HK-2 (cell line): ENCODE measurements around the gene PGLYRP1.

Experiments
- DNase-seq: peaks from one replicate; pipeline ENCODE4 v3.0.0-alpha.2; 2018; ENCODE audit not compliant: unreplicated experiment

PGLYRP1 gene

GRCh38 chr19:46032597-46033025 lies 9.8 kb upstream of the PGLYRP1 start:
- DNase-seq = no peak

GRCh38 chr19:46031781-46032596 lies 9.1 kb upstream of the PGLYRP1 start:
- no peak for DNase-seq

DNA sequence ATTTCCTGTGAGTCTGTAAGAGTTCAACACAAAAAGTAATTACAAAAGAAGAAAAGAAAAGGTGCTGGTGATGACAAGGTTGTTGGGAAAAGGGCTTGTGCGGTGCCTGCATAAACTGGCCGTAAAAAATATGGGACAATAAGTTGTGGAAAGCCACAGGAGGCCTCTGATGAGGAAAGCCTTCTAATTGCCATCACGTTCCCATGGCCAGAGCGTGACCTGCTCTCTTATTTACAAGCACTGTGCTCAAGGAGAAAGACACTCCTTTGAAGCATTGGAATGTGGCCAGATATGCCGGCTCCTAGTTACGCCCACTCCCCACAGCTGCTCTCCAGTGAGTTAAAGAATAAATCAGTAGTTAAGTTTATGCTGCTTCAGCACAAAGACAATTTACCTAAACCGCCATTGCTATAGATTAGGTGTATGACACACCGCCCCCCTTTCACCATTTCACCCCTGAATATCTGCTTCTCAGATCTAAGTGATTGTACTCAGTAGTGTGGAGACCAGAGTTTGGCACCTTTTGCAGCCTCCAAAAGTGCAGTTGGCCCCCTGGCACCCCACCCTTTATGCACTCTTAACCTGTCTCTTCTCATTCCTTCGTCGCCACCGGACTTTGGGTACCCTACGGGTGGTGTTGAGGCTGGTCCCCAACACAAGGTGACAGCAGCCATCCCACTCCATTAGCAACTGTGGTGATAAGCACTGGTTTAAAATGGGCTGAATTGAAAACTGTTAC lies 8.1 kb upstream of the PGLYRP1 start:
- DNase-seq = no peak

DNA sequence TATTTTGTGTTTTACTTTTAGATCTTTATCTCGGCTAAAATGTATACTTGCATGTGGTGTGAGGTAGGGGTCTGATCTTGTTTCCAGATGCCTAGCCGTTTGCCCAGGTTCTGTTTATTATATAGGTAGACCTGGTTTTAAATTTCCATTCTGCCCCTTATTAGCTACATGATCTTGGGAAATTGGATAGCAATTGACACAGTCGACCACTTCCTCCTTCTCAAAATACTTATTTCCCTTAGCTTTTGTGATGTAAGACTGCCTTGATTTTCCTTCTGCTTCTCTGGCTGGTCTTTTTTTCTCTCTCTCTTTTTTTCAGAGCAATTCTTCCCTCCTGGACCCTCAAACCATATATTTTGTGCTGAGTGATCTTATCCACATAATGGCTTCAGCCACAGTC lies 3.0 kb upstream of the PGLYRP1 start:
- DNase-seq = no peak

- no peak for DNase-seq
Measured at GRCh38 chr19:46023311-46023779, 492 bp upstream of the PGLYRP1 start.

DNA sequence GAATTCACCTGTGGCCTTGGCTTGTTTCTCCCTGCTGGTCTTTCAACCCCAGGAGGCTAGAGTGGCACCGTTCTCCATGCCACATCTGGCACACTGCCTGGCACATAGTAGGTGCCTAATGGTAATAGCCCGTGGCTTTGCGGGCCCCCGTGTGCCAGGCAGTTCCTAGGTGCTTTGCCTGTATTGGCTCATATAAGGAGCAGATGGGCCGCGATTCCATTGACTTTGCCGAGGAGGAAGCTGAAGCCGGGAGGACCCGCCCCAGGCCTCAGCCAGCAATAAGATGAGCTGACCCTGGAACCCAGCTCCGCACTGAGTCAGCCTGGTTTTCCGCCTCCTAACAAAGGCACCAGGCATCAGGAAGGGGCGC lies 807 bp downstream of the PGLYRP1 start:
- no peak for DNase-seq

DNA sequence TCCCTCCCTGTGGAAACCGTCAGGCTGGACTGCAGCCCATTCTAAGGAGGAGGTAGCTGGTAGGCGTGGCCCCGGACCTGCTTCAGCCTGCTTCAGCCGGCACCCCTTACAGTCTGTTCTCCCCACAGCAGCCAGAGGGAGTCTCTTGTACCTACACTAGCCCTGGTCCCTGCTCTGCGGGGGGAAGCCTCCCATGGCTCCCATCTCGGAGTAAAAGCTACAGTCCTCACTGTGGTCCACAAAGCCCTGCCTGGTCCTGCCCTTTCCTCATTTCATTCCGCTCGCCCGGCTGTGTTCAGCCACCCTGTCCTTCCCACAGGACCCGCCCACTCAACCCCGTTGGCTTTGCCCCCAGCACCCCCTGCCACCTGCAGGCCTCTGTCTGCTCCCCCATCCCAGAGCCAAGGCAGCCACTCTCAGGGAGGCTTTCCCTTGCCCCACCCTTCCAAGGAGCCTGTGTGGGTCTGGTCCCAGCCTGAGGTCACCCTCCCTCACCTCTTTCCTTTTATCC lies 1.3 kb downstream of the PGLYRP1 start:
- DNase-seq = no peak

GRCh38 chr19:46020819-46021125 lies 2.1 kb downstream of the PGLYRP1 start:
- no peak for DNase-seq

GRCh38 chr19:46019270-46019669 lies 3.6 kb downstream of the PGLYRP1 start:
- DNase-seq = no peak

- no peak for DNase-seq
Measured at GRCh38 chr19:46018729-46019251, 4.1 kb downstream of the PGLYRP1 start.

DNA sequence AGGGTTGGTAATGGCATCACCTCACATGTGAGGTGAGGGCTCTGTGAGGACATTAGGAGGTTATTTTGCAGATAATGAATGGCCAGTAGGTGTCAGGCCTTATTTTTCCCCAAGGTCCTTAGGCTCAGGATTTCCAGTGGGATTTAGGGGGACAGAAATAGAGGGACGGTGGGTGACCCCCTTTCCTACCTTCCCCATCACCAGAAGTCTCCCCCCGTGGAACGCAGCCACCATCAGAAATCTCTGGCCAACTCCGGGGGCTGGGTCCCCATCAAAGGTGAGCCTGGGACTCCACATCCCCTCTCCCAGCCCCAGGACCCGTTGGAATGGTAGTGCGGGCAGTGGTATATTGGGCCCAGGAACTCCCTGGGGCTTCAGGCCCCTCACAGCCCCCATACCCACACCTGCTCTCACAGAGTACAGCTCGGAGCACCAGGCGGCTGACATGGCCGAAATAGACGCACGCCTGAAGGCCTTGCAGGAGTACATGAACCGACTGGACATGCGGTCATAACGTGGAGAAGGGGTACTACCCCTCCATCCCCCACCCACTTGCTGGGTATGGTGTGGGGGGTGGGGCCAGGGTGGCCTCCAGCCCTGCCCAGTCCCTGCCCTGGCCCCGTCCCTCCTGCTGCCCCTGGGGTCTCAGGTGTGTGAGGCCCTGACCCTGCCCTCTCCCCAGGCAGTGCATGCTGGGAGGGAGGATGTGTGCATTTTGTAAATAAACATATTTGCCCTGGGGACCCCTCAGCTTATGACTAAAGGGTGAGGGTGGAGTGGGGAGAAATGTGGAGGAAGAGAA lies 4.8 kb downstream of the PGLYRP1 start:
- DNase-seq = no peak

DNA sequence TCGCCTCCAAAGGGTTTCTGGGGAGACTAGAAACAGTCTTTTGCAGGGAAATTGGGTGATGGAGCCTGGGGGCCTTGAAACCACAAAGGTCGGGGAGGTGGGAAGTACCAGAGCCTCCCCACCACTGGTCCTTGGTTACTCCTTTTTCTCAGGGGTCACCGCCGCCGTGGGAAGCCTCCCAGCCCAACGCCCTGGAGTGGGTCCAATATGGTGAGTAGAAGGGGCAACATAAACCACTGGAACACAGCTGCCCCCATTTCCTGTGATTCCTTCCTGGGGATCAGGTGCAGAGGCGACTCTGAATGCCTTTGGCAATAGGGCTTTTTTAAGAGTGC lies 5.8 kb downstream of the PGLYRP1 start:
- DNase-seq = no peak

DNA sequence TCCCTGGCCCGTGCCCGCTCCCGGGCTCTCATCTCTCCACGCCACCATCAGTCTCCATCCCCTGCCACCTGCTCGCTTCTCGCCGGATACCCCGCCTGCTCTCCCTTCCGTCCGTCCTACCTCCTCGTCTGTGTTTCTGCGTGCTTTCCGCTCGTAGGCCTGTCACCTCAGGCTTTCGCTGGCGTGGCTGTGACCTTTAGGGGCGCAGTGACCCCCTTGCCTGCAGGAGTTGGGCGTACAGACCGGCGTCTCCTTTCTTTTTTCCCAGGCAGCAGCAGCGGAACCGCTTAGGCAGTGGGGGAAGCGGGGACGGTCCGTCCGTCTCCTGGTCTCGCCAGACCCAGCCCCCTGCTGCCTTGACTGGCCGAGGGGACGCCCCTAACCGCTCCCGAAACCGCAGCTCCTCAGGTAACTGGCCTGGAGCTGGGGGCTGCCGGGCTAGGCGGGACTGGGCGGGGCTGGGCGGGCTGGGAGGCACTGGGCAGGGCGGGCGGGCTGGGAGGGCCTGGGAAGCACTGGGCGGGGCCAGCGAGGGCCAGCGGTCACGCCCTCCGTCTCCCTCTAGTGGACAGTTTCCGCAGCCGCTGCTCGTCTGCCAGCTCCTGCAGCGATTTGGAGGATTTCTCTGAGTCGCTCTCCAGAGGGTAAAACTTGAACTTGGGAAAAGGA lies 6.3 kb downstream of the PGLYRP1 start:
- peak; percentile 85 for DNase-seq

GRCh38 chr19:46015687-46016425 lies 7.0 kb downstream of the PGLYRP1 start:
- no peak for DNase-seq

GRCh38 chr19:46014941-46015686 lies 7.7 kb downstream of the PGLYRP1 start:
- peak; percentile 77 for DNase-seq

- DNase-seq = no peak
Measured at GRCh38 chr19:46014534-46014933, 8.3 kb downstream of the PGLYRP1 start.

- peak; percentile 78 for DNase-seq
Measured at GRCh38 chr19:46009530-46010510, 13.0 kb downstream of the PGLYRP1 start.

- DNase-seq = no peak
Measured at GRCh38 chr19:46006411-46006810, 16.4 kb downstream of the PGLYRP1 start.
